Measurements from ENCODE around the gene OTOF.

OTOF gene

GRCh38 chr2:26450031-26450635 is 27.8 kb downstream of the OTOF start:
- no peak for TF ChIP-seq POLR2A (IDR thresholded peaks at IDR 0.05; ENCODE audit: low read length)
- TF ChIP-seq GATA1 (IDR thresholded peaks at IDR 0.05; ENCODE audit: low read depth, low read length), result no peak
- DNase-seq, result no peak

- DNase-seq, result no peak
- no peak for TF ChIP-seq GATA1 (IDR thresholded peaks at IDR 0.05; ENCODE audit: low read depth, low read length)
- TF ChIP-seq POLR2A (IDR thresholded peaks at IDR 0.05; ENCODE audit: low read length), result no peak
Measured at GRCh38 chr2:26449278-26450030, 28.5 kb downstream of the OTOF start.

- DNase-seq, result no peak
- TF ChIP-seq POLR2A (IDR thresholded peaks at IDR 0.05; ENCODE audit: low read length), result no peak
- no peak for TF ChIP-seq GATA1 (IDR thresholded peaks at IDR 0.05; ENCODE audit: low read depth, low read length)
Measured at GRCh38 chr2:26448651-26449050, 29.3 kb downstream of the OTOF start.

GRCh38 chr2:26444236-26444635 is 33.7 kb downstream of the OTOF start:
- TF ChIP-seq POLR2A (IDR thresholded peaks at IDR 0.05; ENCODE audit: low read length), result no peak
- DNase-seq, result no peak

- no peak for DNase-seq
- TF ChIP-seq GATA1 (IDR thresholded peaks at IDR 0.05; ENCODE audit: low read depth, low read length) (no peak), POLR2A (IDR thresholded peaks at IDR 0.05; ENCODE audit: low read length) (no peak)
Measured at GRCh38 chr2:26442707-26443106, 35.2 kb downstream of the OTOF start.

GRCh38 chr2:26442301-26442700 is 35.6 kb downstream of the OTOF start:
- no peak for DNase-seq
- TF ChIP-seq GATA1 (IDR thresholded peaks at IDR 0.05; ENCODE audit: low read depth, low read length) (no peak), POLR2A (IDR thresholded peaks at IDR 0.05; ENCODE audit: low read length) (no peak)

GRCh38 chr2:26438926-26439325 is 39.0 kb downstream of the OTOF start:
- no peak for DNase-seq

GRCh38 chr2:26438526-26438925 is 39.4 kb downstream of the OTOF start:
- TF ChIP-seq POLR2A (IDR thresholded peaks at IDR 0.05; ENCODE audit: low read length) (no peak), GATA1 (IDR thresholded peaks at IDR 0.05; ENCODE audit: low read depth, low read length) (no peak)
- DNase-seq, result no peak

More at GRCh38 chr2:26438926-26439325, 39.0 kb downstream of the OTOF start:
- TF ChIP-seq GATA1 (IDR thresholded peaks at IDR 0.05; ENCODE audit: low read depth, low read length), result no peak
- no peak for TF ChIP-seq POLR2A (IDR thresholded peaks at IDR 0.05; ENCODE audit: low read length)

- no peak for TF ChIP-seq GATA1 (IDR thresholded peaks at IDR 0.05; ENCODE audit: low read depth, low read length)
- no peak for TF ChIP-seq POLR2A (IDR thresholded peaks at IDR 0.05; ENCODE audit: low read length)
- no peak for DNase-seq
Measured at GRCh38 chr2:26435106-26435505, 42.8 kb downstream of the OTOF start.

GRCh38 chr2:26432859-26433258 is 45.1 kb downstream of the OTOF start:
- TF ChIP-seq GATA1 (IDR thresholded peaks at IDR 0.05; ENCODE audit: low read depth, low read length) (no peak), POLR2A (IDR thresholded peaks at IDR 0.05; ENCODE audit: low read length) (no peak)

GRCh38 chr2:26432363-26432762 is 45.6 kb downstream of the OTOF start:
- TF ChIP-seq GATA1 (IDR thresholded peaks at IDR 0.05; ENCODE audit: low read depth, low read length), result no peak
- TF ChIP-seq POLR2A (IDR thresholded peaks at IDR 0.05; ENCODE audit: low read length), result no peak
- no peak for DNase-seq

More at GRCh38 chr2:26432859-26433258, 45.1 kb downstream of the OTOF start:
- no peak for DNase-seq

GRCh38 chr2:26430826-26431225 is 47.1 kb downstream of the OTOF start:
- no peak for DNase-seq

GRCh38 chr2:26429779-26430578 is 47.9 kb downstream of the OTOF start:
- DNase-seq, result no peak
- TF ChIP-seq POLR2A (IDR thresholded peaks at IDR 0.05; ENCODE audit: low read length), result no peak
- no peak for TF ChIP-seq GATA1 (IDR thresholded peaks at IDR 0.05; ENCODE audit: low read depth, low read length)

More at GRCh38 chr2:26430826-26431225, 47.1 kb downstream of the OTOF start:
- TF ChIP-seq POLR2A (IDR thresholded peaks at IDR 0.05; ENCODE audit: low read length) (no peak), GATA1 (IDR thresholded peaks at IDR 0.05; ENCODE audit: low read depth, low read length) (no peak)

GRCh38 chr2:26428846-26429245 is 49.1 kb downstream of the OTOF start:
- no peak for DNase-seq
- TF ChIP-seq GATA1 (IDR thresholded peaks at IDR 0.05; ENCODE audit: low read depth, low read length), result no peak
- no peak for TF ChIP-seq POLR2A (IDR thresholded peaks at IDR 0.05; ENCODE audit: low read length)
